ENCODE data around the gene VSNL1.
"Not testable (repeated sequence)": the region's sequence is repeated elsewhere in the genome, so short reads cannot be mapped to it uniquely, and the experiment has no call there.

The VSNL1 gene

GRCh38 chr2:17543131-17543660 lies 2.7 kb downstream of the VSNL1 start:
- DNase-seq: no peak

GRCh38 chr2:17543848-17544247 lies 3.4 kb downstream of the VSNL1 start:
- no peak for DNase-seq

GRCh38 chr2:17544256-17544655 lies 3.8 kb downstream of the VSNL1 start:
- no peak for DNase-seq

GRCh38 chr2:17545680-17546613 lies 5.5 kb downstream of the VSNL1 start:
- no peak for DNase-seq

DNA sequence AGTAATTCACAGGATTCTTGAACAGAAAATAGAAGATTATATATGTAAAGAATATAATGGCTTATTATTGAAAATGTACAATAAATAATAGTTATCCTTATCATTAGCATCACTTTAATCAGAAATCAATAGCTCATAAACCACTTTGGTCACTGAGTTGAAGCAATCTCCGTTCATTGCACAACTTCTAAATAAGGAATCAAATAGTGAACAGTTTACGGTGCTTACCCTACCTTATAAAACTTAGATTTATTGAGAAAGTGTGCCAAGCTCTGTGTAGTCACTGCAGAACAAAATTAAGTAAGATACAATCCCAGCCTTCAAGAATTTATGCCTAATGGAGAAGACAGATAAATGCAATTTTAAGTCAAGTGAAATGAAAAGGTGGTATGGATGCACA lies 6.7 kb downstream of the VSNL1 start:
- no peak for DNase-seq

DNA sequence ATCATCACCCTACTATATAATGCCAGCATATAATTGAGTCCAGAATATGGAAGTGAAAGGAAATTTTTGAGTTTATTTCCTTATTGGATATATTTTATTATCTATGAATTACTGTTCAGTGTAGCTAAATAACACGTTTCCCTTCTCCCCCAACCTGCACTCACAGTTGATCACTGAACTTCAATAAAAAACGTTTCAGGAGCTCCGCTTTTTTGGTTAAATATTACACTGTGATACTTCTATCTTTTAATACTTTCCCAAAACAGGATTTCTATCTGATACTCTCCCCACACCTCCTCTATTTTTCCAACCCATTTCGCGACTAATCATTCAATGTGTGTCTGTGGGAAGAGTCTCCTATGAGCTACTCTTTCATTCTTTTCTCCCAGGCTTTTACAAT lies 7.2 kb downstream of the VSNL1 start:
- DNase-seq: no peak

GRCh38 chr2:17550907-17551306 lies 10.4 kb downstream of the VSNL1 start:
- no peak for DNase-seq

DNA sequence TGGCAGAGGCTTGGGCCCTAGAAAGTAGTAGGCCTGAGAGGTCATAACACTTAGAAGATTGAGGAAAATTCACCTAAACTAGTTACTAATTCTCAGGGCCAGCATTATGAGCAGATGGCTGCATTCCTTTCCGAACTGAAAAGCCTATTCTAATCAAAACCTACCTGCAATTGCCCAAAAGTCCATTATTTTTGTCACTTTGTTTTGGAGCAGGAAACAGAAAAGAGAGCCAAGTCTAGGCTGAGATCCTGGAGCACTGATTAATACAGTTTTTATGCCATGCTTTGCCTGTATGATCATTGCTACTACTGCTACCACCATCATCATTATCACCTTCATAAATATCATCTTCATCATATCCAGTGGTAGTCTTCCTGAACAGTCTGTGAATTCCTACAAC lies 14.7 kb downstream of the VSNL1 start:
- no peak for DNase-seq

DNA sequence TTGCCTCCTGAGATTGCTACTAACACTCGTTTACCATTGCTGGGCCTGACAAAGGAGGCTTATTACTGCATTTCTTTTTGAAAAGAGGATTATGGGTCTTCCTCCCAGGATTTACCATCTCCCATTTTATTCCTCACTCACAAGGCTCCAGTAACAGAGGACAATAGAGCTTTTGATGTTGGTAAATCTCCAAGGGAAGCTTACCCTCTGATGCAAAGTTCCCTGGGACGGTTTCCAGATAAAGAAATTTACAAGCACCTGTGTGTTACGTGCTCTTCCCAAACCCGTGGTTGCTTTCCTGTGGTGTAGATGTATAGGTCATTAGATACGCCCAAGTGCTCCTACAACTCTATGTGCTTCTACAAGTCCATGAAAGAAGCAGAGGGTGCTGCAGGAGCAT lies 17.1 kb downstream of the VSNL1 start:
- DNase-seq: no peak

- no peak for DNase-seq
Observed at GRCh38 chr2:17558053-17558452, 17.6 kb downstream of the VSNL1 start.

DNA sequence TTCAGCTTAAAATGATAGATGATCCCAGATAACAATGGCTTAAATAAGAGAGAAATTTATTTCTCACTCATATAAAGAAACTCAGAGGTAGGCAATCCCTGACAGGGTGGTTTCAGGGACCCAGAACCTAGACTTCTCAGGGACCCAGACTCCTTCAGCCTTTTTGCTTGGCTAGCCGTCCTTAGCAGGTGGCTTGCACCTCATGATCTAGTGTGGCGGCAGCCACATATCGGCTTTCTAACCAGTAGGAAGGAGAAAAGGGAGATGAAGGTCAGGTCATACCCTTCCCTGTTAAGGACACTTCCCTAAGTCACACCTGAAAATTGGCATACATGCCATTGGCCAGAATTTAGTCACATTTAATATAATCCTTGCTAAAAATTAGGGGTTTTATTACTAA lies 18.4 kb downstream of the VSNL1 start:
- DNase-seq: no peak

DNA sequence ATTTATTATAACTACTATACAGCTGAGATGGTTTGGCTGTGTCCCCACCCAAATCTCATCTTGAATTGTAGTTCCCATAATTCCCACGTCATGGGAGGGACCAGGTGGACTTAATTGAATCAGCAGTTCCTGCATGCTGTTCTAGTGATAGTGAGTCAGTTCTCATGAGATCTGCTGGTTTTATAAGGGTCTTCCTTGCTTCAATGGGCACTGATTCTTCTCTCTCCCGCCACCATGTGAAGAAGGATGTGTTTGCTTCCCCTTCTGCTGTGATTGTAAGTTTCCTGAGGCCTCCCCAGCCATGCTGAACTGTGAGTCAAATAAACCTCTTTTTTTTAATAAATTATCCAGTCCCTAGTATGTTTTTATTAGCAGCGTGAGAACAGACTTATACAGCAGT lies 25.2 kb downstream of the VSNL1 start:
- not testable (repeated sequence) for DNase-seq

- no peak for DNase-seq
Observed at GRCh38 chr2:17571681-17572080, 31.2 kb downstream of the VSNL1 start.

DNA sequence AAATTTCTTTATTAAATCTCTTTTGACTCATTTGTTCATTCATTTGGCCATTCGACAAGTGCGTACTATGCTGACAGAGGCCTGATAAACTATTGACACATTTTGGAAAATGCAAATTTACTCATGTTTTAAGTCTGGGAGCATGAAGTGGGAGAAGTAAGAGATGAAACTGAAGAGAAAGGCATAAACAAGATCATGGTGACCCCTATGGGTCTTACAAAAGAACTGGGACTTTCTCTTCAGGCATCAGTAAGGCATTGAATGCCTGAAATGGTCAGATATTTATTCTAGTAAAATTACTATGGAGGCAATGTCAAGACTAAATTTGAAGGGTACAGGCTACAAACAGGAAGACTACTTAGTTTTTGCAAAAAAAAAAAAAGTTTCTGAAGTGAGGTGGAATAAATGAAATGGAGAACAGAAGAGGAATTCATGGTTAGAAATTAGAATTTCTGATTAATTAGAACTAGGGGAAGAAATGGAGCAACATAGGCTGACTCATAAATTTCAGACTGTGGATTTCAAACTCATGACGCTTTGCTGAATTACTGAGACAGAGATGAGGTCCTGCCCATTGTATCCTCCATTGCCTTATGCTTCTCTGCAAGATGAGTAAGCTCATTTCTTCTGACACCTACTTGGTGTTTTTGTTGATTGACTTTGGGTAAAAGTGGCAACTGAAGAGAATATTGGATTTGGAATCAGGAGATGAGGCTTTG lies 32.7 kb downstream of the VSNL1 start:
- no peak for DNase-seq

- no peak for DNase-seq
Observed at GRCh38 chr2:17573804-17574175, 33.3 kb downstream of the VSNL1 start.

DNA sequence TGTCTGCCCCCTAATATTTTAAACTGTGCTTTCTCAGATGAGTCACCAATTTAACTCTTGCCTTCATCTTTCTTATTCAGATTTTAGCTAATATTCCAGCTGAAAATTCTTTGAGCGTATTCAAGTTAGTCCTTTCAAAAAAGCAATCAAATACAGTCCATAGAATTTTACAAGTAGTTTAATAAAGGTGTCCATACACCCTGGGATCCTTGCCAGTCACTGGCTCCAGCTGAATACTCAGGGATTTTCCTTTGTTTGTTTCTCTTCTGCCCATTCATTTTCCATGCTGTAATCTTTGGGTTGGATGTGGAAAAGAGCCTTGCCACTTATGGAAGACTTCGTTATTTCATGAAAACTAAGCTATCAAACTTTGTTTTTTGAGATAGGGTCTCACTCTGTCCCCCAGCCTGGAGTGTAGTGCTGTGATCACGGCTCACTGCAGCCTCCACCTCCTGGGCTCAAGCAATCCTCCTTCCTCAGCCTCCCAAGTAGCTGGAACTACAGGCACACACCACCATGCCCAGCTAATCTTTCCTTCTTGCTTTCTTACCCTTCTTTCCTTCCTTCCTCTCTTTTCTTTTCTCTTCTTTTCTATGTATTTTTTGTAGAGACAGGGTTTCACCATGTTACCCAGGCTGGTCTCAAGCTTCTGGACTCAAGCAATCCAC lies 34.0 kb downstream of the VSNL1 start:
- DNase-seq: no peak

GRCh38 chr2:17576802-17577201 lies 36.3 kb downstream of the VSNL1 start:
- DNase-seq: no peak

- DNase-seq: peak; percentile 12
Observed at GRCh38 chr2:17578466-17578928, 38.0 kb downstream of the VSNL1 start.

DNA sequence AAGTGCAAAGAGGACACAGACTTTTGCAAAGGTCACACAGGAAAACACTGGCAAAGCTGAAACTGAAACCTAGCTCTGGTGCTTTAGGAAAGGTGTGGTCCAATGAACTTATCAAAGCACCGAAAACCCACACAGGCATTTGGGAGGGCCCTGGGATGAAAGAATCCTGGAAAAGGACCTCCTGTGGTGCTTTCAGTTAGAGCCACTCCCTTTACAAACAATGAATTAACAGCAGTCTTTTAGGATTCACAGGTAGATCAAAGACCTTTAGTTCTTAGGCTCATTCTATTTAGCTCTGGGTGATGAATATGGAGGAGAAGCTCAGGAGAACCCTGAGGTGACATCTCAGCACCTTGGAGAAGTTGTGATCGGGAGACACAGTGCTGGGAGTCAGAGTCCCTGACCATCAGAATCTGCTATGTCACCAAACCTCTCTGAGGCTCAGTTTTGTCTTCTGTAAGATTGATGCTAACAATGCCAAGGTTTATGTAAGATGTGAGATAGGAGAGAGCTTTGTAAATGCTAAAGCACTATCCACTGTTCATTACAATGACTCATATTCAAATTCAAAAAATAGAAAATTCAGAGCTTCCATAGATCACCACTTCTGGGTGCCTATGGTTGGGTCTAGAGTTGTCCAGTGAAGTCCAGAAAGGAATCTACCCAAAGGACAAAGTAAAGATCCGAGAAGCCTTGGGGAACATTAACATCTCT lies 39.3 kb downstream of the VSNL1 start:
- no peak for DNase-seq

DNA sequence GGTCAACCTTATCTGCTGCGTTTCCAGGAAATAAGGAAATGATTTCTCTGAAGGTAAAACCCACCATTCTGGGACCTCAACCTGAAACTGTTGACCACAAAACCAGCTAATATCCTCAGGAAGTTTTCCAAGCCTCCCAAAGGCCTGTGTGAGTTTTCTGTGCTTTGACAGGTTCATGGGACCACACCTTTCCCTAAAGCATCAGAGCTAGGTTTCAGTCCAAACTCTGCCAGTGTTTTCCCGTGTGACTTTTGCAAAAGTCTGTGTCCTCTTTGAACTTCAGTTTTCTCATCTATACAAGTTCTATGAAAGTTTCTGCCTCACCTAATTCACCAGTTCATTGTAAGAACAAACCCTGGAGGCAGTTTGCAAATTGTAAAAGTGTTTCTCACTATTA lies 39.8 kb downstream of the VSNL1 start:
- no peak for DNase-seq

DNA sequence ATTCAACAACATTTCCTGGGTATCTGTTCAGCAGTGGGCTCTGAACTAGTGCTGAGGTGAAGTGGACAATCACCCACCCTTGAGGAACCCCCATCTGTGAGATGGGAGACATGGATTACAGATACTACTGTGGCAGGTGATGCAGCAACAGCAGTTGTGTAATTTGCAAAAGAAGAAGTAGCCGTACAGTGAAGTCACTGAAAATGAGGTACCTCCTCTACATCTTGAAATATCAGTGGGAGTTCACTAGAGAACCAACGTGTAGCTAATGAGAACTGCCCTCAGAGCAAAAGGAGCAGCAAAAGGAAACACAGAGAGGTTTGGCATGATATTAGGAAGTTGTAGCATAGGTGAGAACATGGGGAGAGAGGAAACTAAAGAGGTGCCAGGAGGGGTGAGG lies 41.3 kb downstream of the VSNL1 start:
- no peak for DNase-seq

GRCh38 chr2:17583166-17583565 lies 42.7 kb downstream of the VSNL1 start:
- no peak for DNase-seq

DNA sequence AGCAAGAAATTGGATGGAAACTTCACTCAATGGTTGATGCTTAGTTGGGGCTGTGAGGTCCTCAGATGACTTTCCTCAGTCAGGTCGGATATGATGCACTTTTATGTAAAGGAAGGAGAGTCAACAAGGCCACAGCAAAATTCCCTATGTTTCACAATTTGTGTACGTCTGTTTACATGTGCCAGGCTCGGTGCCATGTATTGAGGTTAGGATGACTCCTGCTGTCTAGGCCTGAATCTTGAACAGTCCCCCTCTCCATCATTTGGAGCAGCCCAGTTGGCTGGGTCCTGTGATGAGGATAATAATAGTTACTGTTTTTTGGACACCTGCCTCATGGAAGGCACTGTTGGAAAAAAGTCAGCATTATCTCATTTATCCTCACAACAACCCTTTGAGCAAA lies 43.1 kb downstream of the VSNL1 start:
- no peak for DNase-seq
